ENCODE results near the gene TAL2. TPM values are rescaled to one million over a fixed set of nuclear protein-coding genes. Genes with fewer than 3 reads are reported as not detected.

The TAL2 gene
- total RNA-seq, 1 donor from 2014 or later: 0.38 TPM

DNA sequence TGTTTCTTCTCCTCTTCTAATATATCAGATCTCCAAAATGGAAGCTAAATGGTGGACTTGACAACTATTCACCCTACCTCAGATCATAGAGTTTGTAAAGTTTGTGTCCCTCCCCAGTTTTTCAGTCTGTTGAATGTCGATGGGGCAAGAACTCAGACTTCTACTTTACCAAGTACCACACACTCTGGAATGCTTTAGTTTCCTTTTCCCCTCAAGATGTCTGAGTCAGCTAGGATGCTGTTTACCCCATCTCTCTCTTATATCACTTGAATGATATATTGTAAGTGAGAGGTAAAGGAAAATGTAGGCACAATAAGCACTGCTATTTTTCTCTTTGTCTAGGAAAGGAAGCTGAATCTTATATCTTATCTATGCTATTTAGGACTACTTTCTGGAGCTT lies 25.9 kb upstream of the TAL2 start:
- ChIA-PET CTCF (interaction anchor here (2.0 to 3.4 kb wide), 2 partner anchors 82 to 84 kb away, joined by 9 read pairs; no protein-coding TSS in a partner anchor), POLR2A (no interaction called here)
- intact Hi-C loops (cut with micrococcal nuclease): no loop called here
- no peak for ATAC-seq (ENCODE audit: low read depth)
- H3K9me3 Mint-ChIP-seq: no peaks in the 10 kb centered on the region
- TF ChIP-seq, protein P1, sequence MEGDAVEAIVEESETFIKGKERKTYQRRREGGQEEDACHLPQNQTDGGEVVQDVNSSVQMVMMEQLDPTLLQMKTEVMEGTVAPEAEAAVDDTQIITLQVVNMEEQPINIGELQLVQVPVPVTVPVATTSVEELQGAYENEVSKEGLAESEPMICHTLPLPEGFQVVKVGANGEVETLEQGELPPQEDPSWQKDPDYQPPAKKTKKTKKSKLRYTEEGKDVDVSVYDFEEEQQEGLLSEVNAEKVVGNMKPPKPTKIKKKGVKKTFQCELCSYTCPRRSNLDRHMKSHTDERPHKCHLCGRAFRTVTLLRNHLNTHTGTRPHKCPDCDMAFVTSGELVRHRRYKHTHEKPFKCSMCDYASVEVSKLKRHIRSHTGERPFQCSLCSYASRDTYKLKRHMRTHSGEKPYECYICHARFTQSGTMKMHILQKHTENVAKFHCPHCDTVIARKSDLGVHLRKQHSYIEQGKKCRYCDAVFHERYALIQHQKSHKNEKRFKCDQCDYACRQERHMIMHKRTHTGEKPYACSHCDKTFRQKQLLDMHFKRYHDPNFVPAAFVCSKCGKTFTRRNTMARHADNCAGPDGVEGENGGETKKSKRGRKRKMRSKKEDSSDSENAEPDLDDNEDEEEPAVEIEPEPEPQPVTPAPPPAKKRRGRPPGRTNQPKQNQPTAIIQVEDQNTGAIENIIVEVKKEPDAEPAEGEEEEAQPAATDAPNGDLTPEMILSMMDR (IDR thresholded peaks at IDR 0.05): no peak
- H3K27me3 Mint-ChIP-seq: no peaks in the 10 kb centered on the region
- H3K4me3 Mint-ChIP-seq: no peak overlapping the region
- no peak overlapping the region for H3K27ac Mint-ChIP-seq
- no peaks in the 10 kb centered on the region for H3K4me1 Mint-ChIP-seq
- DNase-seq: no peak
- peaks cover 35% of the 10 kb centered on the region for H3K36me3 Mint-ChIP-seq (ENCODE audit: low read depth)

DNA sequence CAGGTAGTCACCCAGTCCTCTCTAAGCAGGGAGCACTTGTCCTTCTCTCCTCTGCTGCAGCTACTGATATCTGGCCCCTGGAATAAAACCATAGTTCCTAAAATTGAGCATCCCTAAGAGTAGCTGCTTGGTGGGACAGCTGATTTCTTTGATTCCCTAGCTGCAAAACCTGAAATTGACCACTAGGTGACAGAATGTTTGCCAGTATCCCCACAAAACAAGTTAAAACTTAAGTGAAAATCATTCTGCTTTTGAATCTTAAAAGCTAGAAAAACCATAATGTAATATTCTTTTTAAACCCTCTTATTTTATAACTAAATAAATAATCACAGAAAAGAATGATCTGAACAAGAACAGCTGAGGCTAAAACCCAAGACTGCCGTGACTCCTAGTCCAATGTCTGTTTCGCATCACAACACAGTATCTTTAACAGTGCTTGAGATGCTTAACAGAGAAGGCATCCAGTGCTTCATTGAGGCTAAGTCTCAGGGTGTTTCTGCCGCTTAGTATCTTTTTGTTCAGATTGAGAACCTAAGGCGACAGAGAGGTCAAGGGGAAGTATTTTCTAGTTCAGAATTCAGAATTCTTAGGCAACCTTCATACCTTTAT lies 24.4 kb upstream of the TAL2 start:
- ChIA-PET CTCF (interaction anchor here (0.9 to 3.4 kb wide), 10 partner anchors 11 to 244 kb away, joined by 3 to 30 read pairs (median 4); partner anchors contain the start of gene TMEM38B), POLR2A (no interaction called here)
- Mint-ChIP-seq H3K36me3 (ENCODE audit: low read depth) (peaks cover 40% of the 10 kb centered on the region), H3K9me3 (peaks cover 3% of the 10 kb centered on the region), H3K27me3 (no peaks in the 10 kb centered on the region), H3K4me1 (no peaks in the 10 kb centered on the region), H3K4me3 (no peak overlapping the region), H3K27ac (no peak overlapping the region)
- TF ChIP-seq, protein P1 (IDR thresholded peaks at IDR 0.05): no peak
- ATAC-seq (ENCODE audit: low read depth) (no peak), DNase-seq (no peak)
- intact Hi-C loops (cut with micrococcal nuclease): loop anchor here (1.0 kb wide), 1 partner anchor 80 kb away; no protein-coding TSS in a partner anchor

GRCh38 chr9:105639936-105640335 lies 22.3 kb upstream of the TAL2 start:
- POLR2A ChIA-PET: no interaction called here
- TF ChIP-seq, protein P1 (IDR thresholded peaks at IDR 0.05): no peak
- CTCF ChIA-PET: interaction anchor here (3.1 kb wide), 1 partner anchor 78 kb away, joined by 30 read pairs; no protein-coding TSS in a partner anchor
- H3K27me3 Mint-ChIP-seq: no peaks in the 10 kb centered on the region
- peaks cover 3% of the 10 kb centered on the region for H3K9me3 Mint-ChIP-seq
- intact Hi-C loops (cut with micrococcal nuclease): no loop called here
- H3K4me3 Mint-ChIP-seq: no peak overlapping the region
- no peak overlapping the region for H3K27ac Mint-ChIP-seq
- ATAC-seq (ENCODE audit: low read depth): no peak
- DNase-seq: no peak
- H3K36me3 Mint-ChIP-seq (ENCODE audit: low read depth): peaks cover 35% of the 10 kb centered on the region
- no peaks in the 10 kb centered on the region for H3K4me1 Mint-ChIP-seq

DNA sequence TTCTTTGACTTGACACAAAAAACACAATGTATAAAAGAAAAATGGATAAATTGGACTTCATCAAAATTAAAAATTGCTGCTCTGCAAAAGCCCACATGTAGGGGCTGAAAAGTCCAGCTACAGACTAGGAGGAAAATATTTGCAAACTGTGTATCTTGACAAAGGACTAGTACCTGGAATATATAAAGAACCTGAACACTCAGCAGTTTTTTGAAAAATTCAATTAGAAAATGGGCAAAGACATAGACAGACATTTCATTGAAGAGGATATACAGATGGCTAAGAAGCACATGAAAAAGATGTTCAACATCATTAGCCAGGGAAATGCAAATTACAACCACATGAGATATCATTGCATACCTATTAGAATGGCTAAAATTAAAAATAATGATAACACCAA lies 18.5 kb upstream of the TAL2 start:
- Mint-ChIP-seq H3K36me3 (ENCODE audit: low read depth) (peaks cover 21% of the 10 kb centered on the region), H3K9me3 (peaks cover 3% of the 10 kb centered on the region), H3K4me3 (no peak overlapping the region), H3K27ac (no peak overlapping the region), H3K4me1 (no peaks in the 10 kb centered on the region), H3K27me3 (no peaks in the 10 kb centered on the region)
- TF ChIP-seq, protein P1 (IDR thresholded peaks at IDR 0.05): no peak
- POLR2A ChIA-PET: no interaction called here
- no peak for ATAC-seq (ENCODE audit: low read depth)
- intact Hi-C loops (cut with micrococcal nuclease): no loop called here
- CTCF ChIA-PET: no interaction called here
- no peak for DNase-seq

GRCh38 chr9:105646879-105647594 lies 15.2 kb upstream of the TAL2 start:
- Mint-ChIP-seq H3K4me3 (no peak overlapping the region), H3K27ac (no peak overlapping the region), H3K36me3 (ENCODE audit: low read depth) (peaks cover 1% of the 10 kb centered on the region), H3K27me3 (no peaks in the 10 kb centered on the region), H3K4me1 (no peaks in the 10 kb centered on the region), H3K9me3 (peaks cover under 1% of the 10 kb centered on the region)
- intact Hi-C loops (cut with micrococcal nuclease): no loop called here
- TF ChIP-seq, protein P1 (IDR thresholded peaks at IDR 0.05): no peak
- POLR2A ChIA-PET: no interaction called here
- no peak for DNase-seq
- CTCF ChIA-PET: interaction anchor here (1.5 kb wide), 1 partner anchor 39 kb away, joined by 4 read pairs; no protein-coding TSS in a partner anchor
- ATAC-seq (ENCODE audit: low read depth): no peak
